HEK293T (cell line): Measurements from ENCODE around the gene KLHL30.

Experiments
- CTCF ChIA-PET: fragments of 350-600 bp; formaldehyde crosslinking; extraction: SDS; loops from one replicate; lab custom pipeline; 2021; ENCODE audit warnings: antibody characterized with exemption, inconsistent platforms; lab: Yijun Ruan, JAX
- POLR2A ChIA-PET: fragments of 350-600 bp; formaldehyde crosslinking; extraction: SDS; loops from one replicate; lab custom pipeline; 2020; ENCODE audit warnings: antibody characterized with exemption, inconsistent platforms; lab: Yijun Ruan, JAX
- DNase-seq: peaks from one replicate; pipeline ENCODE4 v3.0.0; 2012; ENCODE audit warnings: mixed read lengths; ENCODE audit errors: extremely low spot score
- ARNT ChIP-seq: fragments of 450-650 bp; IDR thresholded peaks from 2 replicates; pipeline ENCODE4 v1.6.1; 2017; ENCODE audit warnings: mild to moderate bottlenecking
- BHLHE40 ChIP-seq: fragments of 450-650 bp; IDR thresholded peaks from 2 replicates; pipeline ENCODE4 v1.6.1; 2016; ENCODE audit warnings: mild to moderate bottlenecking, moderate library complexity, borderline replicate concordance
- CTBP1 ChIP-seq: fragments of 450-650 bp; IDR thresholded peaks from 2 replicates; pipeline ENCODE4 v1.6.1; 2016; ENCODE audit warnings: borderline replicate concordance
- ELF4 ChIP-seq: fragments of 450-650 bp; IDR thresholded peaks from 2 replicates; pipeline ENCODE4 v1.6.1; 2017; ENCODE audit warnings: antibody characterized with exemption
- FOXA1 ChIP-seq: fragments of 450-650 bp; IDR thresholded peaks from 2 replicates; pipeline ENCODE4 v1.6.1; 2016; ENCODE audit warnings: mild to moderate bottlenecking
- FOXK2 ChIP-seq: fragments of 450-650 bp; IDR thresholded peaks from 2 replicates; pipeline ENCODE4 v1.6.1; 2016; ENCODE audit warnings: mild to moderate bottlenecking
- FOXM1 ChIP-seq: fragments of 450-650 bp; IDR thresholded peaks from 2 replicates; pipeline ENCODE4 v1.6.1; 2017; ENCODE audit warnings: mild to moderate bottlenecking, borderline replicate concordance
- HDGF ChIP-seq: fragments of 450-650 bp; IDR thresholded peaks from 2 replicates; pipeline ENCODE4 v1.6.1; 2017; ENCODE audit warnings: antibody characterized with exemption, borderline replicate concordance
- L3MBTL2 ChIP-seq: fragments of 450-650 bp; conservative IDR thresholded peaks from 2 replicates; pipeline ENCODE4 v1.6.1; 2016; ENCODE audit warnings: mild to moderate bottlenecking
- LEF1 ChIP-seq: fragments of 450-650 bp; IDR thresholded peaks from 2 replicates; pipeline ENCODE4 v1.6.1; 2017; ENCODE audit warnings: mild to moderate bottlenecking, borderline replicate concordance
- NFRKB ChIP-seq: fragments of 450-650 bp; IDR thresholded peaks from 2 replicates; pipeline ENCODE4 v1.6.1; 2016; ENCODE audit warnings: mild to moderate bottlenecking, moderate library complexity
- PKNOX1 ChIP-seq: fragments of 450-650 bp; IDR thresholded peaks from 2 replicates; pipeline ENCODE4 v1.6.1; 2016
- SP1 ChIP-seq: fragments of 450-650 bp; IDR thresholded peaks from 2 replicates; pipeline ENCODE4 v1.6.1; 2017
- SUZ12 ChIP-seq: fragments of 450-650 bp; IDR thresholded peaks from 2 replicates; pipeline ENCODE4 v1.6.1; 2016; ENCODE audit warnings: mild to moderate bottlenecking
- TARDBP ChIP-seq: fragments of 450-650 bp; IDR thresholded peaks from 2 replicates; pipeline ENCODE4 v1.6.1; 2016
- ZNF384 ChIP-seq: fragments of 450-650 bp; IDR thresholded peaks from 2 replicates; pipeline ENCODE4 v1.6.1; 2016

The KLHL30 gene

GRCh38 chr2:238172439-238172838 is 34.0 kb downstream of the KLHL30 start:
- ChIA-PET POLR2A (no interaction called here), CTCF (no interaction called here)
- TF ChIP-seq ZNF384 (no peak), NFRKB (no peak), L3MBTL2 (no peak), FOXM1 (no peak), BHLHE40 (no peak), ELF4 (no peak), FOXA1 (no peak), PKNOX1 (no peak), SUZ12 (no peak), CTBP1 (no peak), SP1 (no peak), HDGF (no peak), LEF1 (no peak)
- DNase-seq: no peak

- DNase-seq: no peak
- POLR2A ChIA-PET: no interaction called here
- CTCF ChIA-PET: interaction anchor here (0.6 kb wide), 1 partner anchor 10 kb away, joined by 3 read pairs; no protein-coding TSS in a partner anchor
- TF ChIP-seq NFRKB (no peak), TARDBP (no peak), FOXA1 (no peak), HDGF (no peak), SP1 (no peak), PKNOX1 (no peak), ARNT (no peak), ZNF384 (no peak), L3MBTL2 (no peak), LEF1 (no peak), SUZ12 (no peak), FOXM1 (no peak), CTBP1 (no peak), BHLHE40 (no peak), ELF4 (no peak), FOXK2 (no peak)
These were observed 35.2 kb downstream of the KLHL30 start for GRCh38 chr2:238173692-238174091.

GRCh38 chr2:238174291-238174690 is 35.8 kb downstream of the KLHL30 start:
- ChIA-PET CTCF (interaction anchor here (0.6 kb wide), 1 partner anchor 9 kb away, joined by 3 read pairs; no protein-coding TSS in a partner anchor), POLR2A (no interaction called here)
- DNase-seq: no peak
- TF ChIP-seq L3MBTL2 (no peak), PKNOX1 (no peak), ARNT (no peak), ELF4 (no peak)

- no peak for DNase-seq
- no peak for TF ChIP-seq FOXA1
- TF ChIP-seq TARDBP: no peak
- no peak for TF ChIP-seq FOXM1
- TF ChIP-seq ZNF384: no peak
- TF ChIP-seq NFRKB: no peak
- TF ChIP-seq ELF4: no peak
- no peak for TF ChIP-seq FOXK2
- TF ChIP-seq ARNT: no peak
- no peak for TF ChIP-seq CTBP1
- no peak for TF ChIP-seq L3MBTL2
- no peak for TF ChIP-seq PKNOX1
- no peak for TF ChIP-seq SUZ12
- TF ChIP-seq LEF1: no peak
- ChIA-PET POLR2A (no interaction called here), CTCF (no interaction called here)
These were observed 36.2 kb downstream of the KLHL30 start for GRCh38 chr2:238174701-238175100.

- CTCF ChIA-PET: no interaction called here
- POLR2A ChIA-PET: no interaction called here
- DNase-seq: no peak
- TF ChIP-seq LEF1 (no peak), NFRKB (no peak), BHLHE40 (no peak), ARNT (no peak), CTBP1 (no peak), FOXM1 (no peak), L3MBTL2 (no peak), HDGF (no peak), SP1 (no peak), TARDBP (no peak), FOXA1 (no peak)
These were observed 38.1 kb downstream of the KLHL30 start for GRCh38 chr2:238176613-238177012.

- CTCF ChIA-PET: no interaction called here
- TF ChIP-seq SUZ12 (no peak), BHLHE40 (no peak), NFRKB (no peak), ARNT (no peak), L3MBTL2 (no peak)
- POLR2A ChIA-PET: interaction anchor here (0.6 kb wide), 1 partner anchor 40 kb away, joined by 5 read pairs; no protein-coding TSS in a partner anchor
- no peak for DNase-seq
These were observed 42.1 kb downstream of the KLHL30 start for GRCh38 chr2:238180554-238180953.
